Fibroblast of pulmonary artery (primary cell): ENCODE measurements around the gene TTLL5.
A peak's percentile ranks its signal among the peaks of the same experiment; 100 is the strongest.

Experiments
- DNase-seq: peaks from one replicate; pipeline ENCODE4 v3.0.0-alpha.2; 2010; ENCODE audit warnings: low read depth
- H3K4me3 ChIP-seq: replicated peaks from 2 replicates; pipeline ENCODE4 v1.5.1; 2011; ENCODE audit warnings: low read depth, mild to moderate bottlenecking, control low read depth, low read length, moderate library complexity
- CTCF ChIP-seq: IDR thresholded peaks from 2 replicates; pipeline ENCODE4 v1.5.1; 2011; ENCODE audit warnings: mild to moderate bottlenecking, control low read depth, low read length, inconsistent platforms; ENCODE audit errors: missing control alignments

The TTLL5 gene

GRCh38 chr14:75781096-75781495 is 120.0 kb downstream of the TTLL5 start:
- no peak for TF ChIP-seq CTCF

GRCh38 chr14:75783184-75783583 is 122.1 kb downstream of the TTLL5 start:
- DNase-seq: no peak
- no peak for TF ChIP-seq CTCF
- no peak overlapping the region for H3K4me3 ChIP-seq

More at GRCh38 chr14:75781096-75781495, 120.0 kb downstream of the TTLL5 start:
- no peak overlapping the region for H3K4me3 ChIP-seq
- DNase-seq: no peak

GRCh38 chr14:75783602-75784313 is 122.7 kb downstream of the TTLL5 start:
- no peak for DNase-seq
- no peak overlapping the region for H3K4me3 ChIP-seq
- TF ChIP-seq CTCF: no peak

- H3K4me3 ChIP-seq: no peak overlapping the region
- DNase-seq: no peak
- TF ChIP-seq CTCF: no peak
Measured at GRCh38 chr14:75784314-75784686, 123.3 kb downstream of the TTLL5 start.

GRCh38 chr14:75793806-75794205 is 132.8 kb downstream of the TTLL5 start:
- H3K4me3 ChIP-seq: no peak overlapping the region
- peak; percentile 46 for DNase-seq
- TF ChIP-seq CTCF: peak; percentile 20

- peak; percentile 88 for DNase-seq
- TF ChIP-seq CTCF: peak; percentile 72
- no peak overlapping the region for H3K4me3 ChIP-seq
Measured at GRCh38 chr14:75794615-75795038, 133.6 kb downstream of the TTLL5 start.

DNA sequence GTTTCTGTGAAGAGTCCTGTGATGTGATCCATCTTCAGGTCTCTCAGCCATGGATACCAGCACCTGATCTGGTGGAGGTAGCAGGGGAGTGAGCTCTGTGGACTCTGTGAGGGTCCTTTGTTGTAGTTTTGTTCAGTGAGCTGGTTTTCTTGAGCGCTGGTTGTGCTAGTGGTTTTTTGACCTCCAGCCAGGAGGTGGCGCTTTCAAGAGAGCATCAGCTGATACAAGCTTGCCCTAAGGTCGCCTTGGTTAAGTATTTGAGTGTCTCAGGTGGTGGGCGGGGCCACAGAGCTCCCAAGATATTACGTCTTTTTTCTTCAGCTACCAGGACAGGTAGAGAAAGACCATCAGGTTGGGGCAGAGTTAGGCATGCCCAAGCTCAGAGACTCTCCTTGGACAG is 139.7 kb downstream of the TTLL5 start:
- TF ChIP-seq CTCF: no peak
- no peak for DNase-seq

More for the DNA sequence above, 139.7 kb downstream of the TTLL5 start:
- no peak overlapping the region for H3K4me3 ChIP-seq
